Epithelial cell of esophagus (primary cell): Measurements from ENCODE around the gene CAMK4.
A peak's percentile ranks its signal among the peaks of the same experiment; 100 is the strongest.
"Not testable (repeated sequence)": the region's sequence is repeated elsewhere in the genome, so short reads cannot be mapped to it uniquely, and the experiment has no call there.

Source experiments
- DNase-seq: peaks from one replicate; pipeline ENCODE4 v3.0.0; 2010; ENCODE audit warnings: low read depth
- H3K4me3 ChIP-seq: 2 replicates; pipeline ENCODE4 v1.5.1; 2011; ENCODE audit warnings: mild to moderate bottlenecking, low read length, control low read depth
- TF ChIP-seq, protein P1 (sequence below): IDR thresholded peaks from 2 replicates; pipeline ENCODE4 v1.5.1; 2011; ENCODE audit warnings: low read depth, mild to moderate bottlenecking, low read length, control low read depth, inconsistent platforms; ENCODE audit not compliant: insufficient read depth; ENCODE audit errors: missing control alignments

Gene CAMK4

DNA sequence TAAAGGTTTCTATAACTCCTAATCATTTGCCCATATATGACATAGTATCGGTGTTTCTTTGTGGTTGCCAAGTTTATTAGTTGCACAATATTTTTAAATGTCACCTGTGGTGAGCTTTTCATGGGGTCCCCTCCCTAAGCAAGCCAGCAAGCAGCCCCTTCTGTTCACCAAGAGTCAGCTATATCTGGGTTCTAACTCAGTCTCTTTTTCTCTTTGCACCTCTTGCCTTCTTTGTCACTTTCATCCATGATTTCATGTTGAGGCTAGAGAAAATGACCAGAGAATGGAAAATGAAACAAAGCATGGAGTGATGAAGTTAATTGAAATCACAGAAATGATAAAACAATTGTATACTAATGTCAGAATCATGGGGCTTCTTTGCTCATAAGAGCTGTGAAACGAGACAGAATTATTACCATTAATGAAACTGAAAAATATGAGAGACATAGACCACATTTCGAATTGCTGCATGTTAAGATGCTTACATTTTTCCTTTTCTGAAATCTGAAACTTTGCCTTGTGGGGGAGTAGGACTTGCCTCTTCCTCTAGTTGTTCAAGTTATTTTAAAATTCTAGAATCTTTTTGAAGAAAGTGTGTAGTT is 75.7 kb downstream of the CAMK4 start:
- no peak for DNase-seq
- TF ChIP-seq, protein P1, sequence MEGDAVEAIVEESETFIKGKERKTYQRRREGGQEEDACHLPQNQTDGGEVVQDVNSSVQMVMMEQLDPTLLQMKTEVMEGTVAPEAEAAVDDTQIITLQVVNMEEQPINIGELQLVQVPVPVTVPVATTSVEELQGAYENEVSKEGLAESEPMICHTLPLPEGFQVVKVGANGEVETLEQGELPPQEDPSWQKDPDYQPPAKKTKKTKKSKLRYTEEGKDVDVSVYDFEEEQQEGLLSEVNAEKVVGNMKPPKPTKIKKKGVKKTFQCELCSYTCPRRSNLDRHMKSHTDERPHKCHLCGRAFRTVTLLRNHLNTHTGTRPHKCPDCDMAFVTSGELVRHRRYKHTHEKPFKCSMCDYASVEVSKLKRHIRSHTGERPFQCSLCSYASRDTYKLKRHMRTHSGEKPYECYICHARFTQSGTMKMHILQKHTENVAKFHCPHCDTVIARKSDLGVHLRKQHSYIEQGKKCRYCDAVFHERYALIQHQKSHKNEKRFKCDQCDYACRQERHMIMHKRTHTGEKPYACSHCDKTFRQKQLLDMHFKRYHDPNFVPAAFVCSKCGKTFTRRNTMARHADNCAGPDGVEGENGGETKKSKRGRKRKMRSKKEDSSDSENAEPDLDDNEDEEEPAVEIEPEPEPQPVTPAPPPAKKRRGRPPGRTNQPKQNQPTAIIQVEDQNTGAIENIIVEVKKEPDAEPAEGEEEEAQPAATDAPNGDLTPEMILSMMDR = no peak
- H3K4me3 ChIP-seq = no peak overlapping the region

DNA sequence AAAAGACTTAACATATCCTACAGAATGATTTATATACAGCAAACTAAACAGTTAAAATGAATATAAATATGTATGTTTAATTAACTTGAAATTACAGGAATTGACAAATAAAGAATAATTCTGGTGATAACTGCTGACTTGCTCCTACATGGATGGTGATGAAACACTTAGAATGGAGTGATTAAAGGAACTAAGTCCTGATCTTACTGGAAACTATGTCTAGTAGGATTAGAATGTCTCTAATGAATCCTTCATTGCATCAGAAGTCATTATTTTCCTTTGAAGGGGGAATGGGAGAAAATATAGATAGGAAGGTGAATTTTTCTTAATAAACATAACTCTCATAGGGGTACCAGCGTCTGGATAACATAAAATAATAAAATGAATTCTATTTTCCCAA is 77.1 kb downstream of the CAMK4 start:
- TF ChIP-seq, protein P1 = no peak
- no peak for DNase-seq

GRCh38 chr5:111302043-111302442 is 77.9 kb downstream of the CAMK4 start:
- DNase-seq, H3K4me3 ChIP-seq: not testable (repeated sequence)

More for the DNA sequence above, 77.1 kb downstream of the CAMK4 start:
- no peak overlapping the region for H3K4me3 ChIP-seq

- DNase-seq = peak; percentile 29
- no peak overlapping the region for H3K4me3 ChIP-seq
Measured at GRCh38 chr5:111308951-111309350, 84.8 kb downstream of the CAMK4 start.

DNA sequence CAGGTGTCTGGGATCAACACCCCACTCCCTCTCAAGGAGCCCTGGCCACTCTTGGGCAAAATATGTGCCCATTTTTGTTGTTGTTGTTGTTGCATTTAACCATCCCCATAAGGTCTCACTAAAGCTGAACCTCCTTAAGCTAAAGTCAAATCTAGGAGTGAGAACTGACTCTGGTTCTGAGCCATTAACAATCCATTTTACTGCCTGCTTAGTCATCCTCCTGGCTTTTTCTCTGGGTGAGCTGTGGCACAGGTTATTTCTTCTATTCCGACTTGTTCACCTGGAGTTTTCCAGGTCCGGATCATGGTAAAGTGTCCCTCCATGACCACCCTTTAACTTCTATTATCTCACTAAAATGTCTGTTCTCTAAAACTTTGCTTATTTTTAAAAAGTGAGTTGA is 85.2 kb downstream of the CAMK4 start:
- H3K4me3 ChIP-seq = no peak overlapping the region
- no peak for DNase-seq
- TF ChIP-seq, protein P1 = no peak

More at GRCh38 chr5:111308951-111309350, 84.8 kb downstream of the CAMK4 start:
- TF ChIP-seq, protein P1 = no peak

GRCh38 chr5:111310711-111311620 is 86.8 kb downstream of the CAMK4 start:
- TF ChIP-seq, protein P1 = no peak
- no peak for DNase-seq
- H3K4me3 ChIP-seq = no peak overlapping the region

- TF ChIP-seq, protein P1 = no peak
- no peak overlapping the region for H3K4me3 ChIP-seq
- no peak for DNase-seq
Measured at GRCh38 chr5:111311666-111312065, 87.5 kb downstream of the CAMK4 start.
